Natural killer cell (primary cell): ENCODE results near the gene SEPTIN12. TPM values are rescaled to one million over a fixed set of nuclear protein-coding genes. Genes with fewer than 3 reads are reported as not detected.

ENCODE experiments used
- ATAC-seq, 3 donors: fragments of 150-1000 bp in 2 of 3; fragments of 200-7000 bp in 1 of 3; cut with Tn5 transposase; 1 replicate in 1 of 3; 2 replicates in 2 of 3; pipeline ENCODE4 v1.10.0; 2021; ENCODE audit warnings: mild to moderate bottlenecking in 2 of 3, moderate library complexity in 2 of 3
- DNase-seq, 2 donors: peaks; one replicate each; pipeline versions ENCODE4 v3.0.0 to v3.0.0-alpha.2; 2013 to 2021; ENCODE audit warnings: mixed read lengths in 1 of 2
- H3K27ac ChIP-seq: one replicate; pipeline ENCODE4 v1.5.1; 2013; ENCODE audit warnings: mild to moderate bottlenecking, low read length
- H3K27me3 ChIP-seq: one replicate; pipeline ENCODE4 v1.6.1; 2013; ENCODE audit warnings: low read length; ENCODE audit not compliant: control insufficient read depth, insufficient read depth
- H3K36me3 ChIP-seq: one replicate; pipeline ENCODE4 v1.6.1; 2013; ENCODE audit warnings: low read length; ENCODE audit not compliant: control insufficient read depth, insufficient read depth
- H3K4me1 ChIP-seq: one replicate; pipeline ENCODE4 v1.6.1; 2013; ENCODE audit warnings: low read length; ENCODE audit not compliant: control insufficient read depth, insufficient read depth
- H3K4me3 ChIP-seq: one replicate; pipeline ENCODE4 v1.5.1; 2013; ENCODE audit warnings: low read length
- H3K9me3 ChIP-seq: one replicate; pipeline ENCODE4 v1.6.1; 2013; ENCODE audit warnings: low read length; ENCODE audit not compliant: control insufficient read depth, insufficient read depth
- H3K27ac Mint-ChIP-seq, 2 donors: one replicate each; pipeline ENCODE4 v1.8.0; 2022; ENCODE audit warnings: mild to moderate bottlenecking in 2 of 2, mixed read lengths in 2 of 2, moderate library complexity in 1 of 2
- H3K27me3 Mint-ChIP-seq, 2 donors: one replicate each; pipeline ENCODE4 v1.8.0; 2022; ENCODE audit warnings: low read depth in 2 of 2, mixed read lengths in 2 of 2
- H3K36me3 Mint-ChIP-seq: one replicate; pipeline ENCODE4 v1.8.0; 2022; ENCODE audit warnings: mixed read lengths
- H3K4me1 Mint-ChIP-seq, 2 donors: one replicate each; pipeline ENCODE4 v1.8.0; 2022; ENCODE audit warnings: mixed read lengths in 2 of 2
- H3K4me3 Mint-ChIP-seq: one replicate; pipeline ENCODE4 v1.8.0; 2022; ENCODE audit warnings: mild to moderate bottlenecking, moderate library complexity, mixed read lengths
- H3K9me3 Mint-ChIP-seq, 2 donors: one replicate each; pipeline ENCODE4 v1.8.0; 2022; ENCODE audit warnings: mixed read lengths in 2 of 2
- WGBS: methylation state at CpG from one replicate; pipeline ENCODE4 v1.1.7; 2013; ENCODE audit warnings: missing lambda C conversion rate; ENCODE audit not compliant: insufficient coverage; 5-methylcytosine and 5-hydroxymethylcytosine counted together
- intact Hi-C: fragments of 100-400 bp; cut with micrococcal nuclease; formaldehyde crosslinking; loops from one replicate; pipeline ENCODE4 v1.14.2; 2022
- total RNA-seq, 4 donors: library from RNA; stranded (reverse); fragments of 120-200 nt in 1 of 4; gene quantifications; one replicate each; pipeline versions ENCODE4 v1.2.3 to v1.2.4, GENCODE V29; 2013 to 2022
- TF ChIP-seq, protein P1 (sequence below): fragments of 200-600 bp; IDR thresholded peaks from one replicate; pipeline ENCODE4 v1.8.0; 2022; ENCODE audit warnings: antibody characterized with exemption

The SEPTIN12 gene
- total RNA-seq, 3 donors from 2014 or later (not counting 1 experiment from before 2014, with no cell fraction given) = 0.59 TPM; not detected in 2

DNA sequence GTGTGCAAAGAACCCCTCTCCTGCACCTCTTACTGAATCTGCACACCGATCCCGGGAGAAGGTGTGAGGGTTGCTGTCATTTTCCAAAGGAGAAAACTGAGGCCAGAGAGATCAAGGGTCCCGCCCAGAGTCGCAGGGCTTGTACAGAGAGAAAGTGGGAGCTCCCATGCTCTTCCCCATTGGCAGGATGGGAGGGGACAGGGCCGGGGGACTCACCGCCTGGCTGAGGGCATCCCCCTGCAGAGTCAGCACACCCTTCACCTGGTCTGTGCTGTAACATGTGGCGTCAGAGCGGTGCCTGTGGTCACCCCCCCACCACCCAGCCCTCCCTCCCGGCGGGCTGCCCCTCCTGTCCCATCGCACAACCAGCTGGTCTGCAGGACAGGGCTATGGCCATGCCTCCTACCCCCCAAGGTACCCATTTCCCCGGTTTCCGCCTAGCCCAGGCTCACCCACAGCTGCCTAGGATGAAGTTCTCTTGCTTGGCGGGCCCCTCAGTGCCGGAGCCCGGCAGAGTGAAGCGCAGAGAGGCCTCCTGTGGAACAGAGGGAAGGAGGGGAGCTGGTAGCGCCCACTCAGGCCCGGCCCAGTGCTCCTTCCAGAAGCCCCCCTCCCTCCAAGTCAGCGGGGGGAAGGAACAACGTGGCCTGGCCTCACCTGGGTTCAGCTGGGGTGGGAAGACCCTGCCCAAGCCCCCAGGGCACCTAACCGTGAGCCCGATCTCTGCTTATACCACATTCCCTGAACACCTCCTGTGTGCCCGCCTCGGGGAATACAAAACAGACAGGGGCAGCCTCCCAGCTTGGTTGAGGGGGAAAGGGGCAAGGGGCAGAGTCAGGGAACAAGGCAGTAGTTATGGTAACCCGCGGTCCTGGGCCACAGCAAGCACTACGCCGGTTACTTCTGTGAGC lies 13.2 kb upstream of the SEPTIN12 start:
- H3K4me3 ChIP-seq = peak overlapping the region; percentile 35
- no peaks in the 10 kb centered on the region for H3K9me3 ChIP-seq
- ATAC-seq (no peak), DNase-seq (no peak)
- WGBS = 62% methylated on average over 23 of the region's 29 CpGs
- H3K36me3 ChIP-seq = peaks cover 3% of the 10 kb centered on the region
- peaks cover 27% of the 10 kb centered on the region for H3K4me1 ChIP-seq
- no peaks in the 10 kb centered on the region for H3K27me3 ChIP-seq
- Mint-ChIP-seq H3K27ac (peak overlapping the region; percentile 66 to 82), H3K36me3 (no peaks in the 10 kb centered on the region), H3K9me3 (no peaks in the 10 kb centered on the region), H3K27me3 (no peaks in the 10 kb centered on the region), H3K4me3 (peak overlapping the region; percentile 90), H3K4me1 (peaks cover 0 to 10% of the 10 kb centered on the region in 2 donors)
- TF ChIP-seq, protein P1, sequence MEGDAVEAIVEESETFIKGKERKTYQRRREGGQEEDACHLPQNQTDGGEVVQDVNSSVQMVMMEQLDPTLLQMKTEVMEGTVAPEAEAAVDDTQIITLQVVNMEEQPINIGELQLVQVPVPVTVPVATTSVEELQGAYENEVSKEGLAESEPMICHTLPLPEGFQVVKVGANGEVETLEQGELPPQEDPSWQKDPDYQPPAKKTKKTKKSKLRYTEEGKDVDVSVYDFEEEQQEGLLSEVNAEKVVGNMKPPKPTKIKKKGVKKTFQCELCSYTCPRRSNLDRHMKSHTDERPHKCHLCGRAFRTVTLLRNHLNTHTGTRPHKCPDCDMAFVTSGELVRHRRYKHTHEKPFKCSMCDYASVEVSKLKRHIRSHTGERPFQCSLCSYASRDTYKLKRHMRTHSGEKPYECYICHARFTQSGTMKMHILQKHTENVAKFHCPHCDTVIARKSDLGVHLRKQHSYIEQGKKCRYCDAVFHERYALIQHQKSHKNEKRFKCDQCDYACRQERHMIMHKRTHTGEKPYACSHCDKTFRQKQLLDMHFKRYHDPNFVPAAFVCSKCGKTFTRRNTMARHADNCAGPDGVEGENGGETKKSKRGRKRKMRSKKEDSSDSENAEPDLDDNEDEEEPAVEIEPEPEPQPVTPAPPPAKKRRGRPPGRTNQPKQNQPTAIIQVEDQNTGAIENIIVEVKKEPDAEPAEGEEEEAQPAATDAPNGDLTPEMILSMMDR = no peak
- H3K27ac ChIP-seq = peak overlapping the region; percentile 85
- intact Hi-C loops = no loop called here

DNA sequence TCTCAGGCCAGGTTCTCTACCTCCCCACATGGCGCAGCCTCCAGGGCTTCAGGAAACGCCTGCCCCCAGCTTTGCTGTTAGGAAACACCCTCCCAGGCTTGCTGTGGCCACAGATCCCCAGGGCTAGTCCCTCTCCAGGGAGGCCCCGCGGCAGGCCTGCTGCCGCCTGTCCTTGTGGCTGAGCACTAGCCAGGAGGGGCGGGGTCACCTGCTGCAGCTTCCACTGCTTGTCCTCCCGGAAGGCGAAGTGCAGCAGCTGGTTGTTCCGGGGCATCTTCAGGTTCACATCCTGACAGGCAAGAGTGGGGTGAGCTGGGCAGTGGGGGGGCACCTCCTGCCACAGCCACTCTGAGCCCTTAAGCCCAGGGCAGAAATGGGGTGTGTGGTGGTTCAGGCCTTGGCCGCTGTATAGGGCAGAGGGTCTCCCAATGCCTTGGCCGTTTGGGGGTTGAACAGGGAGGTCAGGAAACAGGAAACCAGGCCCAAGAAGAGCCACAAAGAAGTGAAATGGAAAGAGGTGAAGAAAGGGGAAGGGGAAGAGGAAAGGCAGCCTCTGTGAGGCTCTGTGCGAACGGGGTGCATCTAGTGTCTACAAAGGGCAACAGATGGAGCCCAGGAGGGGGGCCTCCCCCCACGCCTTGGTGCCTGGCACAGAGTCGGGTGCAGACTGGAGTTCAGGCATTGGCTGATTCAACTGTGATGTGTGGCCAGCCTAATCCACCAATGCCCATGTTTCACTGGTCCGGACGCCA lies 12.3 kb upstream of the SEPTIN12 start:
- Mint-ChIP-seq H3K9me3 (no peaks in the 10 kb centered on the region), H3K4me1 (peaks cover 0 to 10% of the 10 kb centered on the region in 2 donors), H3K36me3 (no peaks in the 10 kb centered on the region), H3K27ac (no peak overlapping the region), H3K27me3 (no peaks in the 10 kb centered on the region), H3K4me3 (peak overlapping the region; percentile 62)
- Histone ChIP-seq H3K27ac (no peak overlapping the region), H3K36me3 (peaks cover 3% of the 10 kb centered on the region), H3K4me1 (peaks cover 27% of the 10 kb centered on the region), H3K4me3 (no peak overlapping the region), H3K27me3 (no peaks in the 10 kb centered on the region), H3K9me3 (no peaks in the 10 kb centered on the region)
- intact Hi-C loops = no loop called here
- 55% methylated on average over 17 of the region's 17 CpGs for WGBS
- ATAC-seq = no peak
- DNase-seq = no peak
- TF ChIP-seq, protein P1 = no peak

DNA sequence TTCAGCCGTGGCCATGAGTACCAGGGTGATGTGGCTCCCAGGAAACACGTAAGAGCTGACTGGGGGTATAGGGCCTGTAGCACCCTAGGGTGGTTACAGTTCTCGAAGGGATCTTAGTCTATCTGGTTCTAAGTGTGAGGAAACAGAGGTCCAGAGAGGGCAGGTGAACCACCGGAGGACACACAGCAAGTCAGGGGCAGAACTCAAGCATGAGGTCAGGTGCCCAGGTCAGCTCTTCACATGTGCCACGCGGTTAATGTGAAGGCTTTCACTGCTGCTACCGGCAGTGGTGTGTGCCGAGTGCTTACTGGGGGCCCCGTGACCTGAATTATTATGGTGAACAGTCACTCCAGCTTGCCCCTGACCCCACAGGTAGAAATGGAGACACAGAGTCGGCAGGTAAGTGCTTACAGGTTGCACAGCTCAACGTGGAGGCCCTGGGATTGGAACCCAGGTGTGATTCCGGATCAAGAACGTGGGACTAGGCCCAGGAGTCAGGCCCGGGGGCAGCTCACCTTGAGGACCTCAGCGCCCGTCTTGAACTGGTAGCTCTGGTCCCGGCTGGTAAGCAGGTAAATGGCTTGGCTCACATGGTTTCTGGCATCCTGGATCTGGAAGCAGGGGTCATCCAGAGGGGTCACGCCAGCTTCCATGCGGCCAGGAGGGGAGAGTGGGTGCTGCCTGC lies 11.2 kb upstream of the SEPTIN12 start:
- Mint-ChIP-seq H3K4me3 (peak overlapping the region; percentile 11), H3K27me3 (no peaks in the 10 kb centered on the region), H3K36me3 (no peaks in the 10 kb centered on the region), H3K4me1 (peaks cover 0 to 10% of the 10 kb centered on the region in 2 donors), H3K9me3 (no peaks in the 10 kb centered on the region), H3K27ac (no peak overlapping the region)
- no peak overlapping the region for H3K27ac ChIP-seq
- TF ChIP-seq, protein P1 = no peak
- H3K4me1 ChIP-seq = peaks cover 27% of the 10 kb centered on the region
- no peak for ATAC-seq
- DNase-seq = no peak
- no peaks in the 10 kb centered on the region for H3K27me3 ChIP-seq
- 96% methylated on average over 19 of the region's 19 CpGs for whole genome bisulfite sequencing
- H3K9me3 ChIP-seq = no peaks in the 10 kb centered on the region
- intact Hi-C loops = no loop called here
- no peak overlapping the region for H3K4me3 ChIP-seq
- H3K36me3 ChIP-seq = peaks cover 2% of the 10 kb centered on the region
